ENCODE measurements around the gene ELF2. TPM values are rescaled to one million over a fixed set of nuclear protein-coding genes. Genes with fewer than 3 reads are reported as not detected.
"Not testable (repeated sequence)": the region's sequence is repeated elsewhere in the genome, so short reads cannot be mapped to it uniquely, and the experiment has no call there.

ELF2 gene
- total RNA-seq, 1 donor from 2014 or later = 44.7 TPM

GRCh38 chr4:139189972-139190371 lies 13.0 kb upstream of the ELF2 start:
- DNase-seq = no peak
- no peak for ATAC-seq
- intact Hi-C loops (cut with micrococcal nuclease) = no loop called here

DNA sequence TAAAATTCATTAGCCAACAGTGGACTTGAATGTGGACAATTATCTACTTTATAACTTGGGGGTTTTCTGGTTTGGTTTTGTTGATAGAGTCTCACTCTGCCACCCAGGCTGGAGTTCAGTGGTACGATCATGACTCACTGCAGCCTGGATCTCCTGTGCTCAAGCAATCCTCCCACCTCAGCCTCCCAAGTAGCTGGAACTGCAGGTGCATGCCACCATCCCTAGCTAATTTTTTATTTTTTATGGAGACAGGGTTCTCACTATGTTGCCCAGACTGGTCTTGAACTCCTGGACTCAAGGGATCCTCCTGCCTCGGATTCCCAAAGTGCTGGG lies 12.4 kb upstream of the ELF2 start:
- intact Hi-C loops (cut with micrococcal nuclease) = no loop called here
- DNase-seq (no peak), ATAC-seq (no peak)

DNA sequence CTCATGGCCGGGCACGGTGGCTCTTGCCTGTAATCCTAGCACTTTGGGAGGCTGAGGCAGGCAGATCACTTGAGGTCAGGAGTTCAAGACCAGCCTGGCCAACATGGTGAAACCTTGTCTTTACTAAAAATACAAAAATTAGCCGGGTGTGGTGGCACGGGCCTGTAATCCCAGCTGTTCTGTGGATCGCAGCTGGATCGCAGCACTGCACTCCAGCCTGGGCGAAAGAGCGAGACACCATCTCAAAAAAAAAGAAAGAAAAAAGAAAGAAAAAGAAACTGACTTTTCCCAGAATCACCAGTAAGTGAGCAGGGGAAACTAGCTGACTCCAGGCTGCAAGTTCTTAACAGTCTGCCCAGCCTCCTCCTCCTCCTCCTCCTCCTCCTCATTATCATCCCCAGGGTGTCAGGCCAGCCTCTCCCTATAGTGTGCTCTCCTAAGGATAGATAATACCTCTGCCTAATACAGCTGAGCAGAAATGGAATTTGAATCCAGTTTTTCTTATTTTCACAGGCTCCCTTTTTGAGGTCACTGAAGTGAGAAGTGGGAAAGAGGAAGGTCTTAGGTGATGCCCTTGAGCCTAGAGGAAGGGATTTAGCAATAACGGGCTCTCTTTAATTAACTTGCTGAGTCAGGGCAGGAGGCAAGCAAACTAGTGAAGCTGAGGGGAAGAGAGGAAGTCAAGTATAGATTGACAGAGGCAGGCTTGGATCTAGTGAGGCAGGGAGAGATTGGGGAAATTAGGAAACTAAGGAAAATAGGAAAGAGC lies 11.8 kb upstream of the ELF2 start:
- DNase-seq = no peak
- peak; percentile 84 for ATAC-seq
- intact Hi-C loops (cut with micrococcal nuclease) = no loop called here

DNA sequence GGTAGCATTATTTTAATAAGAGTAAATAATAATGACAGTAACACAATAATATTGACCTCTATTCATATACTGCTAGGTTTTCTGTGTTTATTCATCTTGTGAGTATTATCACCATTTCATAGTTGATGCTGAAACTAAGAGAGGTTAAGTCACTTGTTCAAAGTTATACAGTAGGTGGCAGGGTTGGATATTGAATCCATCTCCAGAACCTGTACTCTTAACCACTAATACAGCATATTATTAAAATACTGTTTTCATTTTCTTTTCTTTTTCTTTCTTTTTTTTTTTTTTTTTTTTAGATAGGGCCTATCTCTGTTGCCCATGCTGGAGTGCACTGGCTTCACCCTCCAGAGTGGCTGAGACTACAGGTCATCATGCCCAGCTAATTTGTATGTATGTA lies 7.1 kb upstream of the ELF2 start:
- DNase-seq (no peak), ATAC-seq (peak; percentile 56)
- intact Hi-C loops (cut with micrococcal nuclease) = no loop called here

DNA sequence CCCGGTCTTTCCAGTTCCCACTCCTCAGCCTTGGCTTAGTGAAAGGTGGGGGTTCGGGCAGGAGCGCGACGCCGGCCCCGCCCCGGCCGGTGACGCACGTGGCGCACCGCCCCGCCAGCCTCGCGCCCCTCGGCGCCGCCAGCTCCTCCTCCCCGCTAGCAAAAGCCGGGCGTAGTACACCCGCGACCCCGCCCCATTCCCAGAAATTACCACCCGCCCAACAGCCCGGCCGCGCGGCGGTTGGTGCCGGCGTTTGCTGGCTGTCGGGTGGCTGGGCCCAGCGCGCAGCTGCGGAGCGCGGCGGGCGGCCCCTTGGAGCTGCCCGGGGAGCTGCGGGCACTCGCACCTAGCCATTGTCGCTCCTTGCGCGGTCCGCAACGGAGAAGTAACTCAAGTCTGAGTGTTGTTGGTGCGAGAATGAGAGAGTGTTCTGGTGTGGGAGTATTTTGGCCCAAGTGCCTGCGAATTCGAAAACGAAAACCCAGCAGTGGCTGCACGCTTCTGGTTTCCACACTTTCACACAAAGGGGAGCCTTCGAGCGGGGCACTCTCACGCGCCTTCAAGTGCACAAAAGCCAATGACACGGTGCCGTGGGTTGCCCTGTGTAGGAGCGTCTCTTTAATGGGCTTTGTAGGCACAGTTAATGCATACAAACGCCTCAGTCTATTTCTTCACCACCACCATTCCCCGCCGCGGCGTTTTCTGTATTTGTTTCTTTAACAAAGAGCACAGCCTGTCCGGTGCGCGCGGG lies 1.0 kb upstream of the ELF2 start:
- intact Hi-C loops (cut with micrococcal nuclease) = loop anchor here (10.0 kb wide), 1 partner anchor 143 kb away; no protein-coding TSS in a partner anchor
- peak; percentile 97 for DNase-seq
- ATAC-seq = peak; percentile 86

- DNase-seq = peak; percentile 90
- peak; percentile 71 for ATAC-seq
- intact Hi-C loops (cut with micrococcal nuclease) = loop anchor here (10.0 kb wide), 1 partner anchor 142 kb away; no protein-coding TSS in a partner anchor
These were observed 543 bp downstream of the ELF2 start for GRCh38 chr4:139176302-139177048.

GRCh38 chr4:139175646-139176301 lies 1.2 kb downstream of the ELF2 start:
- ATAC-seq = no peak
- intact Hi-C loops (cut with micrococcal nuclease) = loop anchor here (10.0 kb wide), 1 partner anchor 141 kb away; no protein-coding TSS in a partner anchor
- no peak for DNase-seq

DNA sequence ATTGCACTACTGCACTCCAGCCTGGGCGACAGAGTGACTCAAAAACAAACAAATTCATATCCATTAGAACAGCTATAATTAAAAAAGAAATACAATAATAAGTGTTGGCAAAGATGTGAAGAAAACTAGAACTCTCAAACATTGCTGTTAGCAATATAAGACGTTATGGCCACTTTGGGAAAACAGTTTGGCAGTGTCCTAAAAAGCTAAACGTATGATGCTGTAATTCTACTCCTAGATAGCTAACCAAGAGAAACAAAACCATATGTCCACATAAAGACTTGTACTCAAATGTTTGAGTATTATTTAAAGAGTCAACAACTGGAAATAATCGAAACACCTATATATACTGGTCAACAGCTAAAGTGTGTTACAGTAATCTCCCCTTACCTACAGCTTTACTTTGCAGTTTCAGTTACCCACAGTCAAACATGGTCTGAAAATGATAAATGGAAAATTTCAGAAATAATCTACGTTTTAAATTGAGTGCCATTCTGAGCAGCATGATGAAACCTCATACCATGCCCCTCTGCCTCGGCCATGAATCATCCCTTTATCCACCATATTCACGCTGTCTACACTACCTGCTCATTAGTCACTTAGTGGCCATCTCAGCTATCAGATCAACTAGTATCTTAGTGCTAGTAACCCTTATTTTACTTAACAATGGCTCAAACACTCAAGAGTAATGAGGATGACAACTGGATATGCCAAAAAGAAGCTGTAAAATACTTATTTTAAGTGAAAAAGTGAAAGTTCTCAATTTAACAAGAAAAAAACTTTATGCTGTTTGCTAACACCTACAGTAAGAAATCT lies 4.9 kb downstream of the ELF2 start:
- ATAC-seq (no peak), DNase-seq (no peak)
- intact Hi-C loops (cut with micrococcal nuclease) = loop anchor here (10.0 kb wide), 1 partner anchor 137 kb away; no protein-coding TSS in a partner anchor

- intact Hi-C loops (cut with micrococcal nuclease) = loop anchor here (10.0 kb wide), 1 partner anchor 136 kb away; no protein-coding TSS in a partner anchor
These were observed 6.1 kb downstream of the ELF2 start for GRCh38 chr4:139170932-139171331.

DNA sequence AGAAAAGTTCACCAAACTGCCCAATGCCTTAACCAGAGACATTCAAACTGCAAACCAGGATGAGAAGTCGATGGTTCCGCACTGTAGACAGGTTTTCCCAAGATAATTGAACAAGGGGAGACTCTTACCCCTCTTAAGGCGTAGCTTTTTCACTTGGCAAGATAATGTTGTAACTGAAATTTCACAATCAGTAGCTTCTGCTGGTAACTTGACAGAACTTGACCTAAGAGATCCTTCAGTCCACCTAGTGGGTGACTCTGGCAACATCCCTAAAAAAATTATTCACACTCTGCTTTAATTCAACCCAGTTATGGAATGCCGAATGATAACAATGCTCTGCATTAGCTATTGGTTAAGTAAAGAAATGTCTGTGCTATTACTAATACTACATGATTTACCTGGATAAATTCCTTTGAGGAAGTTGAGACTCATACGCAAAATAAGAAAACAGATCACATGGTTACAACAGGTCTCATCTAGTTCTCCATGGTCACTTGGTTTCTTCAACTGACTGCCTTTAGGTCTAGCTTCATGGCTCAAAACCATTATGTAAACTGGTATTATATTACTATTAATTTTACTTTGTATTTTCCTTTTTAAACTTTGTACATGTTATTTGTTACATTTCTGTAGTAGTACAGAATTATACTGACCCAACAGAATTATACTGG lies 9.1 kb downstream of the ELF2 start:
- intact Hi-C loops (cut with micrococcal nuclease) = loop anchor here (5.0 kb wide), 1 partner anchor 66 kb away; no protein-coding TSS in a partner anchor
- no peak for DNase-seq
- ATAC-seq = peak; percentile 64

More at GRCh38 chr4:139170932-139171331, 6.1 kb downstream of the ELF2 start:
- no peak for DNase-seq
- ATAC-seq = no peak

DNA sequence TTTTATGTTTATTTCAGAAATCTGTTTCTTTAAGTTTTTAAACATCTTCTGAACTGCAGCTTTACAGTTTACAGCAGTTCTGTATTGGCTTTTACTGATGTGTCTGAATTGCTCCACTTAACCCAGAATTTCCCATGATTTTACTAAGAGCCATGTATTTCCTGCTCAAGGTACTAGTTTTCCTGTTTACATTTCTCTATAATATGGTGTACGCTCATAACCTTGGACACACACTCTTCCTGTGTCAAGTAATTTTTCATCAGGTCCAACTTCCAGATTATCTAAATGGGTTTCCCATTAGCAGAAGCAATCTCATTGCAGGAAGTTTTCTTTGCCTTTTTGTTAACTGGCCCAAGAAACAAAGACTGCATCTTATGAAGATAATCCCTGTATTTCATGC lies 12.3 kb downstream of the ELF2 start:
- no peak for DNase-seq
- intact Hi-C loops (cut with micrococcal nuclease) = loop anchor here (5.0 kb wide), 1 partner anchor 62 kb away; no protein-coding TSS in a partner anchor
- ATAC-seq = no peak

DNA sequence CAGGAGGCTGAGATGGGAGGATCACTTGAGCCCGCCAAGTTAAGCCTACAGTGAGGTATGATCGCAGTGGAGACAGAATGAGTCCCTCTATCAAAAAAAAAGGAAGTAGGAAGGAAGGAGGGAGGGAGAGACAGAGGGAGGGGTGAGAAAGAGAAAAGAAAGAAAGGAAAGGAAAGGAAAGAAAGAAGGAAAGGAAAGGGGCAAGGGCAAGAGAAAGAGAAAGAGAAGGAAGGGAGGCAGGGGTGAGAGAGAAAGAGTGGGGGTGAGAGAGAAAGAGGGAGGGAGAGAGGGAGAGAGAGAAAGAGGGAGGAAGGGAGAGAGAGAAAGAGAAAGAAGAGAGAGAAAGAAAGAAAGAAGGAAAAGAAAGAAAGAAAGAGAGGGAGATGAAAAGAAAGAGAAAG lies 13.2 kb downstream of the ELF2 start:
- DNase-seq (no peak), ATAC-seq (no peak)
- intact Hi-C loops (cut with micrococcal nuclease) = no loop called here

DNA sequence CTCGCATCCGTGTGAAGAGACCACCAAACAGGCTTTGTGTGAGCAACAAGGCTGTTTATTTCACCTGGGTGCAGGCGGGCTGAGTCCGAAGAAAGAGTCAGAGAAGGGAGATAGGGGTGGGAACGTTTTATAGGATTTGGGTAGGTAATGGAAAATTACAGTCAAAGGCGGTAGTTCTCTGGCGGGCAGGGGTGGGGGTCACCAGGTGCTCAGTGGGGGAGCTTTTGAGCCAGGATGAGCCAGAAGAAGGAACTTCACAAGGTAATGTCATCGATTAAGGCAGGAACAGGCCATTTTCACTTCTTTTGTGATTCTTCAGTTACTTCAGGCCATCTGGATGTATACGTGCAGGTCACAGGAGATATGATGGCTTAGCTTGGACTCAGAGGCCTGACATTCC lies 19.0 kb downstream of the ELF2 start:
- ATAC-seq; intact Hi-C loops (cut with micrococcal nuclease); DNase-seq: not testable (repeated sequence)

DNA sequence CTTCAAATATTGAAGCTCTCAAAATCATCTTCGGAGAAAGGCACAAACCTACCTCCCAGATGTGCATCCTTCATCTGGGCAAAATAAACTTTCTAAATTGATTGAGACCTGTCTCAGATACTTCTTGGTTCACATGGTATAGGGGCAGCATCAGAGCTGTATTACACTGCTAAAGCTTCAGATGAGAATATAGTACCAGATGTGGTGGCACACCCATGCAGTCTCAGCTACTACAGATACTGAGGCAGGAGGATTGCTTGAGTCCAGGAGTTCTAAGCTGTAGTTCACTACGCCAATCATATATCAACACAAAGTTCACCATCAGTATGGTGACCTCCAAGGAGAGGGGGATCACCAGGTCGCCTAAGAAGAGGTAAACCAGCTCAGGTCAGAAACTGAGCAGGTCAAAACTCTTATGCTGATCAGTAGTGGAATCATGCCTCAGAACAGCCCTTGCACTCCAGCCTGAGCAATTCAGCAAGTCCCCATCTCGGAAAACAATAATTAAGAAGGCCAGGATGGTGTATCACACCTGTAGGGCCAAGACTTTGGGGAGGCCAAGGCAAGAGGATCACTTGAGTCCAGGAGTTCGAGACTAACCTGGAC lies 22.0 kb downstream of the ELF2 start:
- DNase-seq = no peak
- intact Hi-C loops (cut with micrococcal nuclease) = no loop called here
- ATAC-seq = no peak

GRCh38 chr4:139154538-139154937 lies 22.5 kb downstream of the ELF2 start:
- DNase-seq = no peak
- ATAC-seq = no peak
- intact Hi-C loops (cut with micrococcal nuclease) = no loop called here

DNA sequence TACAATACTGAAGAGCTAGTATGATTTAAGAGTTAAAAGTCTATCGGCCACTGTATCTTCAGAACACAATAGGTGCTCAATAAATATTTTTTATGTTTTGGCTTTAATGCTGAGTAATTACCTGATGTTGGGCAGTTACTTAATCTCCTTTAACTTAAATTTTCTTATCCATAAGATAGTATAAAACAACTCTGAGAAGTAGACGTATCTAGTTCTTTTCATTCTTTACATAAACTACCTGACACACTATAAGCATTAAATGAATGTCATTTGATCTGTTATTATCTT lies 22.9 kb downstream of the ELF2 start:
- intact Hi-C loops (cut with micrococcal nuclease) = no loop called here
- ATAC-seq (no peak), DNase-seq (no peak)

DNA sequence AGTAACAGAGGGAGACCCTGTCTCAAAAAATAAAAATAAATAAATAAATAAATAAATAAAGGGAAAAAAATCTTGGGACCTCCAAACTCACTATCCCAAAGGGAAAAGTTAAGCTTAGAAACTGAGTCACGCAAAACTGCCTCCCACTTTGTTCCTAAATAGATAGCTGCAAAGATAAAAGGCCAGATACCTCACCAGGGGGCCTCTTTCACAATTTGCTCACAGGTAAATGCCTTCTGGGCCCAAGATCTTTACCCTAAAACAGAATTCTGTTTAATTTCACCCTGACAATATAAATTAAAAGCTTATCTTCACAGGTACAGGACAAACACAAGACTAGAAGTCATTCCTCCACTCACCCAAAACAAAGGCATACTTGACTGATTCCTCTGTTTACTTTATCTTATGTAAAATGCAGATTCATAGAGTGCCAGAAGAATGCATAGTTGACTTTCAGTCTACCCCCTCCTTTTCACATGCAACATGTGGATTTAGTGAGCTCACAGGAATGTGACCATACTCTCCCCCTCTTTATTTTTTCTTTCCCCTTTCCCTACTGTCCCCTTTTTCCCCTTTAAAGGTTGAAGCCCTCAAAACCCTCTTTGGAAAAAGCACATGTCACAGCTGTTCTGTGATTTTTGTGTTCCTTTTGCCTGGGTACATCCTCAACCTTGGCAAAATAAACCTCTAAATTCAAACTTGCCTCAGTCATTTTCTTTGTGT lies 23.4 kb downstream of the ELF2 start:
- intact Hi-C loops (cut with micrococcal nuclease) = no loop called here
- ATAC-seq = no peak

More for the DNA sequence above, 23.4 kb downstream of the ELF2 start:
- DNase-seq = no peak

Data from left ventricle myocardium superior (tissue), 1 donor.